ENCODE measurements around the gene CUX1.

DNA sequence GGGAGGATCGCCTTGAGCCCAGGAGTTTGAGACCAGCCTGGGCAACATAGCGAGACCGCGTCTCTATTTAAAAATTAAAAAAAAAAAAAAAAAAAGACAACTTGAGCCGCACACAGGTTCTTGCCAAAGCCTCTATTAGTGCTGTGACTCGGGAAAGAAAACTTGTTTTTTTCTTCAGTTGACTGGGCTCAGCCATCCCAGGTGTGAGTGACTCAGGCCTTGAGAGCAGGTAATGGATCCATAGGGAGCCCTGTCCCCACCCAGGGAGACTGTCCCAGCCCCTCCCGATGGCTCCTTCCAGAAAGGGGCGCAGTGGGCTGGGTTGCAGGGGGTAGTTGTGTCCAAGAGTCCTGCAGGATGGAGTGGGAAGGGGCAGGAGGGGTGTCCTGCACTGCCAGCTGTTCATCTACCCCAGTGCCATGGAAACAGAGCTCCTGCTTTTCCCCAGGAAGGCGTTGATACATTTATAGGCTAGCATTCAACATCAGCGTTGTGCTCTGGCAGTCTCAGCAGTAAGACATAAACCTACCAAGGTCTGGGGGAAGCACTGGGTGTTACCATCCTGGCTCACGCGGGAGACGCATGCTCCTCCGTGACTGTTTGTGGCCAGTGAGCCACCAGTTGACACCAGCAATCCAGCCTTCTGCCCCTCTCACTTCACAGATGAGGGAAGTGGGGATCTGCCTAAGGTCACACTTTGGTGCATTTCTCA lies 126.6 kb downstream of the CUX1 start:
- TF ChIP-seq CTCF (IDR thresholded peaks at IDR 0.05; ENCODE audit: insufficient read depth, low read depth, low read length) (no peak), EZH2 (IDR thresholded peaks at IDR 0.05; ENCODE audit: insufficient read depth, low read length) (no peak)

Measured in astrocyte (in vitro differentiated cells and primary cell).